ENCODE measurements around the gene HIPK2.

- no peak for TF ChIP-seq CTCF (conservative IDR thresholded peaks at IDR 0.05 in 1 of 2, IDR thresholded peaks at IDR 0.05 in 1 of 2; ENCODE audit: extremely low read depth in 1 of 2, insufficient read depth in 1 of 2, low read depth in 1 of 2, low read length in 2 of 2)
- no peak for TF ChIP-seq EZH2 (IDR thresholded peaks at IDR 0.05; ENCODE audit: borderline replicate concordance, low read length)
These were observed 44.0 kb downstream of the HIPK2 start for GRCh38 chr7:139733751-139734150.
